ENCODE data around the gene JAG1. TPM values are rescaled to one million over a fixed set of nuclear protein-coding genes. Genes with fewer than 3 reads are reported as not detected.

Gene JAG1
- polyA plus RNA-seq, 1 donor from 2014 or later = 9.0 TPM

- Histone ChIP-seq H3K4me3 (ENCODE audit: low read length) (no peak overlapping the region), H3K9me2 (ENCODE audit: insufficient read depth, low read length) (no peaks in the 10 kb centered on the region), H3K9ac (ENCODE audit: low read length) (no peak overlapping the region), H4K20me1 (ENCODE audit: insufficient read depth) (no peaks in the 10 kb centered on the region), H3K36me3 (ENCODE audit: insufficient read depth, low read length) (no peaks in the 10 kb centered on the region), H3K79me2 (replicated peaks; ENCODE audit: insufficient read depth, low read length) (no peaks in the 10 kb centered on the region), H3F3A (ENCODE audit: insufficient read depth, low read length, poor library complexity, severe bottlenecking) (no peaks in the 10 kb centered on the region), H3K9me3 (ENCODE audit: low read length) (no peaks in the 10 kb centered on the region), H2AFZ (ENCODE audit: low read depth, low read length) (no peak overlapping the region), H3K27ac (ENCODE audit: low read length) (no peak overlapping the region), H3K4me2 (ENCODE audit: low read length) (no peak overlapping the region), H3K27me3 (ENCODE audit: insufficient read depth, low read depth, low read length) (no peaks in the 10 kb centered on the region)
- no peak for TF ChIP-seq RAD21 (conservative IDR thresholded peaks at IDR 0.05)
Measured at GRCh38 chr20:10603971-10604864, 69.6 kb downstream of the JAG1 start.

- no peaks in the 10 kb centered on the region for H3K79me2 ChIP-seq (replicated peaks; ENCODE audit: insufficient read depth, low read length)
- H3K9ac ChIP-seq (ENCODE audit: low read length) = no peak overlapping the region
- no peaks in the 10 kb centered on the region for H3K9me2 ChIP-seq (ENCODE audit: insufficient read depth, low read length)
- no peaks in the 10 kb centered on the region for H3F3A ChIP-seq (ENCODE audit: insufficient read depth, low read length, poor library complexity, severe bottlenecking)
- no peak overlapping the region for H2AFZ ChIP-seq (ENCODE audit: low read depth, low read length)
- H4K20me1 ChIP-seq (ENCODE audit: insufficient read depth) = no peaks in the 10 kb centered on the region
- no peaks in the 10 kb centered on the region for H3K36me3 ChIP-seq (ENCODE audit: insufficient read depth, low read length)
- no peak overlapping the region for H3K4me3 ChIP-seq (ENCODE audit: low read length)
- H3K4me2 ChIP-seq (ENCODE audit: low read length) = no peak overlapping the region
- no peaks in the 10 kb centered on the region for H3K9me3 ChIP-seq (ENCODE audit: low read length)
- TF ChIP-seq TAF1 (IDR thresholded peaks at IDR 0.05; ENCODE audit: low read depth) = no peak
- no peak for TF ChIP-seq REST (IDR thresholded peaks at IDR 0.05; ENCODE audit: borderline replicate concordance)
- no peak for TF ChIP-seq RAD21 (conservative IDR thresholded peaks at IDR 0.05)
- TF ChIP-seq MXI1 (conservative IDR thresholded peaks at IDR 0.05; ENCODE audit: poor library complexity, severe bottlenecking) = no peak
- TF ChIP-seq CTCF (IDR thresholded peaks at IDR 0.05; ENCODE audit: poor library complexity, severe bottlenecking) = no peak
- no peak for TF ChIP-seq SMC3 (conservative IDR thresholded peaks at IDR 0.05; ENCODE audit: poor library complexity)
- no peak for TF ChIP-seq EZH2 (IDR thresholded peaks at IDR 0.05; ENCODE audit: borderline replicate concordance, insufficient read depth, low read length, poor library complexity, severe bottlenecking)
- no peak for TF ChIP-seq EP300 (conservative IDR thresholded peaks at IDR 0.05; ENCODE audit: poor library complexity, severe bottlenecking)
- no peak for TF ChIP-seq POLR2AphosphoS5 (IDR thresholded peaks at IDR 0.05)
- no peaks in the 10 kb centered on the region for H3K27me3 ChIP-seq (ENCODE audit: insufficient read depth, low read depth, low read length)
- no peak overlapping the region for H3K27ac ChIP-seq (ENCODE audit: low read length)
Measured at GRCh38 chr20:10603378-10603777, 70.4 kb downstream of the JAG1 start.

Measured in neural cell (in vitro differentiated cells).